Left lung (tissue), 10 donors: ENCODE measurements around the gene ACTL7A. TPM values are rescaled to one million over a fixed set of nuclear protein-coding genes. Genes with fewer than 3 reads are reported as not detected.
"Not testable (repeated sequence)": the region's sequence is repeated elsewhere in the genome, so short reads cannot be mapped to it uniquely, and the experiment has no call there.

ENCODE experiments used
- ATAC-seq: fragments of 200-7000 bp; cut with Tn5 transposase; one replicate; pipeline ENCODE4 v1.9.1; 2020; ENCODE audit warnings: moderate library complexity
- DNase-seq, 4 donors: peaks; one replicate each; pipeline ENCODE4 v3.0.0-alpha.2; 2013 to 2020
- H3K27ac ChIP-seq, 2 donors: fragments of 200-600 bp; sonication (generic) in 1 of 2; one replicate each; pipeline versions ENCODE4 v1.5.0 to v1.8.0; 2020 to 2021
- H3K27me3 ChIP-seq, 2 donors: fragments of 200-600 bp; sonication (generic) in 1 of 2; one replicate each; pipeline versions ENCODE4 v1.5.0 to v1.8.0; 2020 to 2021
- H3K36me3 ChIP-seq, 2 donors: fragments of 200-600 bp; sonication (generic) in 1 of 2; one replicate each; pipeline versions ENCODE4 v1.5.0 to v1.8.0; 2020 to 2021
- H3K4me1 ChIP-seq, 2 donors: fragments of 200-600 bp; one replicate each; pipeline ENCODE4 v1.8.0; 2021
- H3K4me3 ChIP-seq, 2 donors: fragments of 200-600 bp; sonication (generic) in 1 of 2; one replicate each; pipeline versions ENCODE4 v1.5.0 to v1.8.0; 2020 to 2021; ENCODE audit warnings: mild to moderate bottlenecking in 1 of 2
- H3K9me3 ChIP-seq, 2 donors: fragments of 200-600 bp; sonication (generic) in 1 of 2; one replicate each; pipeline versions ENCODE4 v1.5.0 to v1.8.0; 2020 to 2021
- CTCF ChIP-seq, 2 donors: fragments of 200-600 bp; sonication (generic) in 1 of 2; IDR thresholded peaks; one replicate each; pipeline versions ENCODE4 v1.5.0 to v1.8.0; 2021; ENCODE audit warnings: antibody characterized with exemption in 2 of 2
- intact Hi-C, 2 donors: fragments of 100-400 bp; cut with DNase I; formaldehyde crosslinking; loops; one replicate each; pipeline versions ENCODE4 v1.11.2 to v1.14.2; 2022
- polyA plus RNA-seq, 6 donors: library from polyadenylated mRNA; unstranded; fragments of 120-200 nt; gene quantifications; one replicate each; pipeline ENCODE4 v1.2.1, GENCODE V29; 2013; ENCODE audit not compliant: insufficient read length in 6 of 6
- total RNA-seq, 2 donors: library from RNA; stranded (reverse); fragmentation: NEBNext Ultra II Directional; extraction: Animal tissue kit (Norgen Biotek cat#: 25700); gene quantifications; one replicate each; pipeline ENCODE4 v1.2.1, GENCODE V29; 2021
- donor health status: DM: no; HTN: yes; CAD: no.
- donor health status: DM: no; HTN: no; CAD: no.

Gene ACTL7A
- total and polyA plus RNA-seq, 8 donors = not detected

GRCh38 chr9:108894225-108894997 lies 32.3 kb downstream of the ACTL7A start:
- no peaks in the 10 kb centered on the region for H3K27me3 ChIP-seq
- H3K4me3 ChIP-seq = no peak overlapping the region
- no peak overlapping the region for H3K27ac ChIP-seq
- H3K4me1 ChIP-seq = no peaks in the 10 kb centered on the region
- H3K36me3 ChIP-seq = peaks cover 0 to 99% of the 10 kb centered on the region in 2 donors
- intact Hi-C loops = no loop called here
- no peaks in the 10 kb centered on the region for H3K9me3 ChIP-seq
- no peak for TF ChIP-seq CTCF (IDR thresholded peaks at IDR 0.05)
- ATAC-seq (no peak), DNase-seq (no peak)

- TF ChIP-seq CTCF (IDR thresholded peaks at IDR 0.05) = no peak
- intact Hi-C loops = no loop called here
- Histone ChIP-seq H3K4me3 (no peak overlapping the region), H3K4me1 (no peaks in the 10 kb centered on the region), H3K27ac (no peak overlapping the region), H3K27me3 (no peaks in the 10 kb centered on the region), H3K36me3 (peaks cover 0 to 96% of the 10 kb centered on the region in 2 donors), H3K9me3 (no peaks in the 10 kb centered on the region)
- ATAC-seq = no peak
- no peak for DNase-seq
These were observed 35.4 kb downstream of the ACTL7A start for GRCh38 chr9:108897324-108898096.

- H3K36me3 ChIP-seq = peaks cover 0 to 96% of the 10 kb centered on the region in 2 donors
- intact Hi-C loops = not testable (repeated sequence)
These were observed 37.1 kb downstream of the ACTL7A start for GRCh38 chr9:108899023-108899695.

GRCh38 chr9:108900176-108900575 lies 38.1 kb downstream of the ACTL7A start:
- H3K36me3 ChIP-seq = peaks cover 0 to 95% of the 10 kb centered on the region in 2 donors
- intact Hi-C loops = no loop called here
- no peak for DNase-seq
- no peak overlapping the region for H3K27ac ChIP-seq
- H3K27me3 ChIP-seq = no peaks in the 10 kb centered on the region
- TF ChIP-seq CTCF (IDR thresholded peaks at IDR 0.05) = no peak
- H3K4me3 ChIP-seq = no peak overlapping the region
- no peaks in the 10 kb centered on the region for H3K4me1 ChIP-seq
- no peaks in the 10 kb centered on the region for H3K9me3 ChIP-seq
- ATAC-seq = no peak

More at GRCh38 chr9:108899023-108899695, 37.1 kb downstream of the ACTL7A start:
- not testable (repeated sequence) for H3K9me3 ChIP-seq, ATAC-seq, H3K4me1 ChIP-seq, DNase-seq, H3K4me3 ChIP-seq, H3K27me3 ChIP-seq, H3K27ac ChIP-seq

DNA sequence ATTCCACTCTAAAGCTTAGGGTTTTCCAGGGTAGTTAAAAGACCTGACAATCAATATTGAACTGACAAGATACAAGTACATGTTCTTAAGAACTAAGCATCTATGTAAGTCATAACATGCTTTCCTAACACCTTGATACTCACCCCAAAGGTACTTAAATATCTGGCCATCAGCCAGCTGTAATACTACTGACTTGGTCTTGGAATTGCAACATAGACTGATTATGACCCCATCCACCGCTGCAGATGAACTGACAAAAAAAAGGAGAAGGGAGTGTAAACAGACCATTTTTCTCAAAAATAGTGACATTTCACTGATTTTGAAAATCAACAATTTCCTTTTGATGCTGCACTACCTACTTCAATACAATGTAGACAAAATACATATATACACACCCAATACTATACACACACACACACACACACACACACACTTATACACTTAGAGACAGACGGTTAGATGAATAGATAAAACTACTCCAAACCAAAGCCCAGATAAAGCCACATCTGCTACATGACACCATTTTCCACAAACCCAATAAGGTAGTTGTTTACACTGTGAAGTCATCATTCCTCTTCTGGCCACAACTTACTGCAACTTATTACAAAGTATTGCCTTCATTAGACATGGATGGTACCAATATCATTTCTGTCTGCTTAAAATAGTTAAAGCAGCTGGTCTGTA lies 41.5 kb downstream of the ACTL7A start:
- no peak overlapping the region for H3K4me3 ChIP-seq
- no peaks in the 10 kb centered on the region for H3K9me3 ChIP-seq
- peaks cover 0 to 95% of the 10 kb centered on the region in 2 donors for H3K36me3 ChIP-seq
- ATAC-seq (no peak), DNase-seq (no peak)
- H3K27ac ChIP-seq = no peak overlapping the region
- no peaks in the 10 kb centered on the region for H3K27me3 ChIP-seq
- intact Hi-C loops = no loop called here
- no peak for TF ChIP-seq CTCF (IDR thresholded peaks at IDR 0.05)
- no peaks in the 10 kb centered on the region for H3K4me1 ChIP-seq
